ENCODE results near the gene SLC25A38.
"Not testable (repeated sequence)": the region's sequence is repeated elsewhere in the genome, so short reads cannot be mapped to it uniquely, and the experiment has no call there.

Gene SLC25A38, protein sequence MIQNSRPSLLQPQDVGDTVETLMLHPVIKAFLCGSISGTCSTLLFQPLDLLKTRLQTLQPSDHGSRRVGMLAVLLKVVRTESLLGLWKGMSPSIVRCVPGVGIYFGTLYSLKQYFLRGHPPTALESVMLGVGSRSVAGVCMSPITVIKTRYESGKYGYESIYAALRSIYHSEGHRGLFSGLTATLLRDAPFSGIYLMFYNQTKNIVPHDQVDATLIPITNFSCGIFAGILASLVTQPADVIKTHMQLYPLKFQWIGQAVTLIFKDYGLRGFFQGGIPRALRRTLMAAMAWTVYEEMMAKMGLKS

DNA sequence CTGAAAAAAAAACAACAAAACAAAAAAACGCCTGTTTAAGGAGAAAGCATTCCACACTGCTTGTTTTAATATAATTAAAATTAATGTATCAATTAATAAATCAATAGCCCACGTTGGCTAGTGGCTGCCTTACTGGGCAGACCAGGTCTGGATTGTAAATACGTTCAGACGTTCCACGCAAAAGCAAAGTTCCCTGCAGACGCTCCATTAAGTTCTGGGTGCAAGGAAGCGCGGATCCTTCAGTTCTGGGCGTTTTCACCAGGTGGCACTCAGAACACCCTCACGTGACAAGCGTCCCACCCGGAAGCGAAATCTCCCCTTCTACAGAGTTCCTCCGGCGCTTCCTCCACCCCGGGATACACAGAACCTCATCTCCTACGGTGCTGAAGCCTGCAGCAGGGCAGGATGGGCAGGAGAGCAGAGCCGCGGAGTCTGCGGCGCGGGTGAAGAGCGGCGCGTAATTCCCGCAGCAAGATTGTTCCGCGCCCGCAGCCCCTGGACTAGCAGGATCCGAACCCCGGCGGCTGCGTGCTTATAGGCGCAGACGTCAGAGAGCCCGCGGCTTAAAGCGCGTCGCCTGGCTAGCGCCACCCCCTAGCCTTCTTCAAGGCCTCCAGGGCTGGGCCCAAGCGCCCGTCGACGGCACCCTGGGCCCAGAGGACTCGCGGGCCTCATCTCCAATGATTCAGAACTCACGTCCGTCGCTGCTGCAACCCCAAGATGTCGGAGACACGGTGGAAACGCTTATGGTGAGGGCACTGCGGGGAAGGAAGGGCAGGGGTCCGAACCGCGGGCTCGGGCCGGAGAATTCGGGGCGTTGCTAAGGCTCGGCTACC lies at the start of gene SLC25A38:
TSS of gene SLC25A38 (plus strand) at position 326 of the 836 bp plus-strand sequence. CDS start at position 681, 355 bp downstream.
- DNase-seq (ENCODE audit: low spot score), result peak; percentile 85

DNA sequence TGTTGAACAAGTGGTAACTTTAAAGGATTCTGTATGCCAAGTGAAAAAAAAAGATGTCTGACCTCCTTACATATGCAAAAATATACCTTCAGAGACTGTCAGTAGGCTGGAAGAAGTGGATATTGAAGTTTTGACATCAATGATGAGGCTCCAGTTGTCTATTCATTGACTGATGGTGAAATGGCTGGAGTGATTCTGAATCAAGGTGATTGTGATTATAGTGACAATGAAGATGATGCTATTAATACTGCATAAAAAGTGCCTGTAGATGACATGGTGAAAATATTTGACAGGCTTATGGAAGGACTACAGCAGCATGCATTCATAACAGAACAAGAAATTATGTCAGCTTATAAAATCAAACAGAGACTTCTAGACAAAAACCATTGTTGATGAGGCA lies 49.6 kb upstream of the SLC25A38 start:
- DNase-seq (ENCODE audit: low spot score), result no peak

DNA sequence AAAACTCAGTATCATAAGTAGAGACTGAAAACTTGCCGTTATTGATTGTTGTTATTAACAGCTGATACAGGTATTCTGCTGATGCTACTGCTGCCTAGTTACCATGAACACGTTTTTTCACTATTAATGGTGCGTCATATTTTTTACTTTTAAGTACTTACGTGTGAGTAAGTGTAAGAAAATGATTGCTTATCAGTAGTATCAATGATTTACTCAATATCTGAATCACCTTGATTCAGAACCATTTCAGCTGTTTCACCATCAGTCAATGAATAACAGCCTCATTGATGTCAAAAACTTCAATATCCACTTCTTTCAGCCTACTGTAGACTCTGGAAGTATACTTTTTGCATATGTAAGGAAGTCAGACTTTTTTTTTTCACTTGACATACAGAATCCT lies 49.0 kb upstream of the SLC25A38 start:
- DNase-seq (ENCODE audit: low spot score), result no peak

DNA sequence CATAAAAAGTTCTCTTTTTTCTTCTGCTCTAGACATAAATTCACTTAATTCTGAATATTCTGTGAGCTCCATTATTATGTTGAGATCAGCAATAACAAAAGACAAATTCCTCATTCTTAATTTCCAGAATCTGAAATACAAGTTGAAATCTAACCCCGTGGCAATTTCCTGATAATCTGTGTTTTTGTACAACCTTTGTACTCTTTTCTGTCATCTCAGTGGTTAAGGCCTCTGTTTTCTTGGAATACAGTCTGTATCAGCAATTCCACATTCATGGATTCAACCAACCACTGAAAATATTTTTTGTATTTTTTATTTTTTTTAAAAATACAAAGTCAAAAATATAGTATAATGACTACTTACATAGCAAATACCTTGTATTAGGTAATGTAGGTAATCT lies 45.0 kb upstream of the SLC25A38 start:
- DNase-seq (ENCODE audit: low spot score), result no peak

DNA sequence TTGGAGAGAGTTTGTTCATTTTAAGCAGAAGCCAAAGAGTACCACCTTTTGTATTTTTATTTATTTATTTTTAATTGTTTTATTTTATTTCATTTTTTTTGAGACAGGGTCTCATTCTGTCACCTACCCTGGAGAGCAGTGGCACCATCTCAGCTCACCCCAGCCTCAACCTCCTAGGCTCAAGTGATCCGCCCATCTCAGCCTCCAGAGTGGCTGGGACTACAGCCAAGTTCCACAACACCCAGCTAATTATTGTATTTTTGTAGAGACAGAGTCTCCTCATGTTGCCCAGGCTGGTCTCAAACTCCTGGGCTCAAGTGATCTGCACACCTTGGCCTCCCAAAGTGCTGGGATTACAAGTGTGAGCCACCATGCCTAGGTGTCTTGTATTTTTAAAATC lies 44.1 kb upstream of the SLC25A38 start:
- no peak for DNase-seq (ENCODE audit: low spot score)

DNA sequence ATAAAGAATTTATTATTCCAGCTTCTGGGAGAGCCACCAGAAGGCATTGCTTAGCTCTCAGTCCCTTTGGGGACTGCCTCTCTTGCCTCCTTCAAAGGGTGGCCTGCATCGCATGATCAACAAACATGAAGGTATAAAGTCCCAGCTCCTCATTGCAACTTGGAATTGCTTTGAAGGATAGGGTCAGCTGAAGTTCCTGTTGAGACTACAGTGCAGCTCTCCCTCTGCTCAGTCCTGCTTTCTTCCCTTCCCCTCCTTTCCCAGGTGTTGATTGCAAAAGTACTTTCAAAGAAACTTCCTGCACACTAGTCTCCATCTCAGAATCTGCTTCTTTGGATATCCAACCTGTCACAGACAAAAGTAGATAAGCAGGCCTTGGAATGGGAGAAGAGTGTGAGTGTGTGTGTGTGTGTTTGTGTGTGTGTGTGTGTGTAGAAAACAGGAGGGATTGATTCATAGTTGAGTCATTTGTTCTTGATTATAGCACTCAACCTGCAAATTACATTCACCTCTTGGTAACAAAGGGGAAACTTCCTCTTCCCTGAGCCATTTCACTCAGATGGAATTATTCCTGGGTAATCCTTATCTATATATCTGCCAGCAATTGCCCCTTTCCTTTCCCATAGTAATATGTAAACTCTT lies 40.0 kb upstream of the SLC25A38 start:
- no peak for DNase-seq (ENCODE audit: low spot score)

DNA sequence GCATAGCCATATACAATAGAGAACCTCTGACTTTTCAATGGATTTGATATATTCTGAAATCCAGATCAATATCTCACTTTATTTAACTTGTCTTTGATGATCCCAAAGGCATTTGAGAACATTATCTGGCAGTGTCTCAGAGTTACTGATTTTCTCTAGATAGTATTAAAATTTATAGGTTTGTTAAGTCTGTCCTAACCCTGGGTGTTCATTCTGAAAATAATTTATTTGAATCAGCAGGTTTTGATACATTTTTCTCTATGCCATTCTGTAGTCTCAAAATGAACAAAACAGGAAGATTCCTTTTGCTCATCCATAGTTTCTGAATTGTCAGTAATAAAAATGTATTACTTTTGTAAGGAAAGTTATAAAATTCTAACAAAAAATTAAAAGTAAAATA lies 39.4 kb upstream of the SLC25A38 start:
- no peak for DNase-seq (ENCODE audit: low spot score)

DNA sequence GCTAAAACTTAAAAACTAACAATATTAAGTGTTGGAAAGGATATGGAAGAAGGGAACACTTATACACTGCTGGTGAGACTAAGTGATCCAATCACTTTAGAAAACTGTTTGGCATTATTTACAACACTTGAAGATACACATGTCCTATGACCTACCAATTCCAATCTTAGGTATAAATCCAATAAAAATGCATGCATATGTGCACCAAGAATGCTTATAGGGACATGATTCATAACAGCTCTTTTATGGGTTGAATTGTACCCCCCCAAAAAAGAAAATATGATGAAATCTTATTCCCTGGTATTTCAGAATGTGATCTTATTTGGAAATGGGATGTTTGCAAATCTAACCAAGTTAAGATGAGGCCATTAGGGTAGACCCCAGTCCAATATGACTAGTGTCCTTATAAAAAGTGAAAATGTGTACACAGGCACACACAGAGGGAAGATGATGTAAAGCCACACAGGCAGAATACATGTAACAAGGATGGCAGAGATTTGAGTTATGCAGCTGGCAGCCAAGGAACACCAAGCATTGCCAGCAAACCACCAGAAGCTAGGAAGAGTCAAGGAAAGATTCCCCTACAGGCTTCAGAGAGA lies 38.3 kb upstream of the SLC25A38 start:
- no peak for DNase-seq (ENCODE audit: low spot score)

DNA sequence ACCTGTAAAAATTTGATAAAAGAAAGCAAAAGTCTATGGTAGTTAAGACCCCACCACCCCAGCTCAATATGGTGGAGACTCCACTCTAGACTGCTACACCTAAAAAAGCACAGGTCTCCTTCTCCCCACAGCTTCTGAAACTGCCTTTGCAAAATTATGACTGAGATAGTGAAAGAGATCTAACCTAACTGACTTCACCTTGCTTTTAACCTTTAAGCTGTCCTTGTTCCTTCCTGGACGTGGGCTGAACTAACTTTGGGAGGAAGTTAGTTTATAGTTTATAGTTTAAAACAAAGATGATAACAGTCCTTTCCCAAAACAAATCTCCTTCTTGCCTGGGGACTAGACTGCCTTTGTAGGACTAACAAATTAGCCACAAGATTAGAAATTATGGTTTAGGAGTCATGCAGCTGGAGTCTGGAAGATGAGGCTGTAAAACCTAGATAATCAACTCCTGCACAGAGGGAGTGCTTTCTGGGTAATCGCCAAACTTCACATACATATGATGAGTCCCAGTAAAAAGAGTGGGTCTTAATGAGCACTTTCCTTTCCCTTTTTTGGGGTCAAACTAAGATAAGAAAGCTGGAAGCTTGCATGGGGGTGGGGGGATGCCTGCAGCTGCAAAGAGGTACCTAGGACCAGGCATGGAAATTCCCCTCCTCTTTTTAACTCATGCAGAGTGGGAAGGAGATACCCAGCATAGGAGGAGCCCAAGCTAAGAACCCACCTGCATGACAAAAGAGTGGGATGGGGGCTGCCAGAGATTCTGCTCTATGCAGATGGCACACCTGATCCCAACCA lies 36.2 kb upstream of the SLC25A38 start:
- DNase-seq (ENCODE audit: low spot score), result no peak

DNA sequence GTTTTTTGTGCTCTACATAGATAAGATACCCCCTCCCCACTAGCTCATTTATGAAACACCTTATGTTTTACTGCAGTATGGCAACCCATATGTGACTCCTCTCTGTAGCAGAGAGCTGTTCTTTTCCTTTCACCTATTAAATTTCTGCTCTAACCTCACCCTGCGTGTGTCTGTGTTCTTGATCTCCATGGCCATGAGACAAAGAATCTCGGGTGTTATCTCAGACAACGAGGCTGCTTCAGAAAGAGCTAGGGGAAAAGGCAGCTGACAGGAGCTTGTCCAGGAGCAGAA lies 35.6 kb upstream of the SLC25A38 start:
- no peak for DNase-seq (ENCODE audit: low spot score)

DNA sequence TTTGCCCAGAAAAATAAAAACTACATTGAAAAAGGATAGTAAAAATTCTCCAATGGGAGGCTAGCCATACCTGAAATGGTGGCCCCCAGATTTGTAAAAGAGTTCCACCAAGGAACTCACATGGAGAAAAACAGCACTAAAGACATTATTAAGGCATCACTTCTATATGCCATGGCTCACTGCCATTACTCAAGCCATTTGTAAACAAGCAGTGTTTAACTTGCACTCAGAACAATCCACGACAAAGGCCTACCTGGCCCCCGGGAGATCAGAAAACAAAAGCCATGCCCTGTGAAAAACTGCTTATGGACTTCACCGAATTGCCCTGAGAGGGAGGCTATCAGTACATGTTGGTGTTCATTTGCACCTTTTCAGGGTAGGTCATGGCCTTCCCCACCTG lies 34.1 kb upstream of the SLC25A38 start:
- no peak for DNase-seq (ENCODE audit: low spot score)

DNA sequence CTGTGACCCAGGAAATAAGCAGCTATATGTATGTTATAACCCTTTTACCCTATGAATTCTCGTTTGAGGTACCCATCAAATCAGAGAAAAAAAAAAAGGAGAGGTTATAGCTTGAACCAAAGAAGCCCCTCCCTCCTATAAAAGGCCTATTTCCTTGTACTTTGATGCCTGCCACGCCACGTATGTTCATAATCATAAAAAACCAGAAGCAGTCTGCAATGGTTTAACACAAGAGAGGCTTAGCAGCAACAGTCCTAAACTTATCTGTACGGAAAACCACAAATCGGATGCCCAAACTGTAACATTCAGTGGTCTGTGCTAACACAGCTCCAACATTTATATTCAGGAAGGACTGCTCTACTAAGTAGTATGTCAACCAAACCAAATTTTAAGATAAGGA lies 32.5 kb upstream of the SLC25A38 start:
- no peak for DNase-seq (ENCODE audit: low spot score)

DNA sequence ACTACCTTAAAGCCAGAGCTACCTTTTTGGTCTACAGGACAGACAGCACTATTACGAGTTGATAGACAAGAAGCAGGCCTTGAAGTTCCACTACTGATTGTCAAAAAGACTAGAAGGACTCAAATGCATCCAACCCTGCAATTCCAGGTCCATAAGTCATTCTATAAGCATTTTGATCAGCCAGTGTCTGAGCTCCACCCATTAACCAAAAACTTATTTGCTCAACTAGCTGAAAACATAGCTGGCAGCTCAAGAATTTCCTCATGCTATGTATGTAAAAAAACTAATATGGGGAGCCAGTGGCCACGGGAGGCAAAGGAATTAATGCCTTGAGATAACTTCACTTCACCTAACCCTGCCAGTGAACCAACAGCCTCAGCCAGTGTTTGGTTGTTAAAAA lies 32.0 kb upstream of the SLC25A38 start:
- DNase-seq (ENCODE audit: low spot score), result not testable (repeated sequence)

DNA sequence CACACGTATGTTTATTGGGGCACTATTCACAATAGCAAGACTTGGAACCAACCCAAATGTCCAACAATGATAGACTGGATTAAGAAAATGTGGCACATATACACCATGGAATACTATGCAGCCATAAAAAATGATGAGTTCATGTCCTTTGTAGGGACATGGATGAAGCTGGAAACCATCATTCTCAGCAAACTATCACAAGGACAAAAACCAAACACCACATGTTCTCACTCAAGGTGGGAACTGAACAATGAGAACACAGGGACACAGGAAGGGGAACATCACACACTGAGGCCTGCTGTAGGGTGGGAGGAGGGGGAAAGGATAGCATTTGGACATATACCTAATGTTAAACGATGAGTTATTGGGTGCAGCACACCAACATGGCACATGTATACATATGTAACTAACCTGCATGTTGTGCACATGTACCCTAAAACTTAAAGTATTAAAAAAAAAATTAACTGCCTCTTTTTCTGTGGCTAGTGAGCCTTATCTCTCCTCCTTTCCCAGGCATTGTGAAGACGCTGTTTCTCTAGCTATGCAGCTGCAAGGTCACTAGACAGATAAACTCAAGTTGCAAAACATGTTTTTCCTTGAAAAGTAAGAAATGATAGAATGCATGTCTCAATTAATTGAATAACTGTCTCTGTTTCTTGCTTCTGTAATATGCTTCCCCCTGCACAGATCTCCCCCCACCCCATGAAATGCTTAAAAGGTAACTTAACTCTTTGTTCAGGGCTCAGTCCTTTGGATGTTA lies 29.8 kb upstream of the SLC25A38 start:
- DNase-seq (ENCODE audit: low spot score), result not testable (repeated sequence)

DNA sequence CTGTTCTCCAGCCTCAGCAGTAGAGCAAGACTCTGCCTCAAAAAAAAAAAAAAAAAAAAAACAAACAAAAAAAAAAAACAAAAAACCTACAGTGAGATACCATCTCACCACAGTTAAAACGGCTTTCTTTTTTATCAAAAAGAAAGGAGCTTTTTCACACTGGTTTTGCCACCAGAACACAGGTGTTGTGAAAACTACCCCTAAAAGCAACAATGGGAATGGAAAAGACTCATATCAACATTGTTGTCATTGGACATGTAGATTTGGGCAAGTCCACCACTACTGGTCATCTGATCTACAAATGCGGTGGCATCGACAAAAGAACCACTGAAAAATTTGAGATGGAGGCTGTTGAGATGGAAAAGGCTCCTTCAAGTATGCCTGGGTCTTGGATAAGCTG lies 24.8 kb upstream of the SLC25A38 start:
- DNase-seq (ENCODE audit: low spot score), result no peak

DNA sequence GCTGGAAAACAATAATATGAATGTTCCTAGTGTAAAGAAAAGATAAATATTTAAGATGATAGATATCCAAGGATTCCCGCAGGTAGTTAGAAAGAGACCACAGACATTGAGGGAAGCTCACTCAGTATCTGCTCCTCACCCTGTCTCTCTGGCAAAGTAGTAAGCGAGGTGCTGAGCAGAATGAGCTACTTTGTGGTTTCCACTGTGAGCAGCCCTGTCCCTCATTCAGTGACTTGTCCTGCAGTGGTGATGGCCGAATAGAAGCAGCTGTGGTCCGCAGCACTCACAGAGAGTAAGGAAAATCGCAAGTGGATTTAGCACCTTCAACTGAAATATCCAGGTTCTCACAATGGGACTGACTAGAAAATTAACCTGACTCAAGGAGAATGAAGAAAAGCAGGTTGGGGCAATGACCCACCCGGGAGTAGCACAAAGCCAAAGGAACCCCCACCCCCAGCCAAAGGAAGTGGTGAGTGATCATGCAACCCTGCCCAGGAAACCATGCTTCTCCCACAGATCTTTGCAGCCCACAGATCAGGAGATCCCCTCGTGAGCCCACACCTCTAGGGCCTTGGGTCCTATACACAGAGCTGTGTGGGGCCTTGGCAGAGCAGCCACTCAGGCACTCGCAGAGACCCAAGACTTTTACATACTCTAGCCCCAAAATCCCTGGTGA lies 21.8 kb upstream of the SLC25A38 start:
- DNase-seq (ENCODE audit: low spot score), result no peak

DNA sequence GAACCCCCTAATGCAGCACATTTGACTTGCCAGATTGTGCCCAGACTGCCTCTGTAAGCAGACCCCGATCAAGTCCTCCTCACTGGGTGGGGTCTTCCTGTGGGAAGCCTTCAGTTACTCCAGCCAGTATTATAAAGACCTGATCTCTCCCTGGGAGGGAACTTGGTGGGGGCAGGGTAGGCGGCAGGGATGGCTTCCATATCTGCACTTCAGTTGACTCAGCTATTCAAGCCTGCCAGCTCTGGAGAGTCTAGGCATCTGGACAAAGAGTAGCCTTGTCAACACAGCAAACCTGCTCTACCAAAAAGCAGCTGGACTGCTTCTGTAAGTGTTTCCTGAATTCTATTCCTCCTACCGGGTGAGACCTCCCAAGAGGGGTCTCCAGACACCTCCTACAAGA lies 21.0 kb upstream of the SLC25A38 start:
- no peak for DNase-seq (ENCODE audit: low spot score)

DNA sequence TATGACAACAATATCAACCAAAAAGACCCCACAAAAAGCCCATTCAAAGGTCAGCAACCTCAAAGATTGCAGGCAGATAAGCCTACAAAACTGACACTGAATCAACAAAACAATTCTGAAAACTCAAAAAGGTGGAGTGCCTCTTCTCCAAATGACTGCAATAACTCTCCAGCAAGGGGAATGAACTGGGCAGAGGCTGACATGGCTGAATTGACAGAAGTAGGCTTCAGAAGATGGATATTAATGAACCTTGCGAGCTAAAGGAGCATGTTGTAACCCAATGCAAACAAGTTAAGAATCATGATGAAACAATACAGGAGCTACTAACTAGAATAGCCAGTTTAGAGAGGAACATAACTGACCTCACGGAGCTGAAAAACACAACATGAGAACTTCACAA lies 20.4 kb upstream of the SLC25A38 start:
- DNase-seq (ENCODE audit: low spot score), result no peak

DNA sequence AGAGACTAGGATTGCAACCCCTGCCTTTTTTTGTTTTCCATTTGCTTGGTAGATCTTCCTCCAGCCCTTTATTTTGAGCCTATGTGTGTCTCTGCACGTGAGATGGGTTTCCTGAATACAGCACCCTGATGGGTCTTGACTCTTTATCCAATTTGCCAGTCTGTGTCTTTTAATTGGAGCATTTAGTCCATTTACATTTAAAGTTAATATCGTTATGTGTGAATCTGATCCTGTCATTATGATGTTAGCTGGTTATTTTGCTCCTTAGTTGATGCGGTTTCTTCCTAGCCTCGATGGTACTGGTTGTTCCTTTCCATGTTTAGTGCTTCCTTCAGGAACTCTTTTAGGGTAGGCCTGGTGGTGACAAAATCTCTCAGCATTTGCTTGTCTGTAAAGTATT lies 12.7 kb upstream of the SLC25A38 start:
- DNase-seq (ENCODE audit: low spot score), result not testable (repeated sequence)

DNA sequence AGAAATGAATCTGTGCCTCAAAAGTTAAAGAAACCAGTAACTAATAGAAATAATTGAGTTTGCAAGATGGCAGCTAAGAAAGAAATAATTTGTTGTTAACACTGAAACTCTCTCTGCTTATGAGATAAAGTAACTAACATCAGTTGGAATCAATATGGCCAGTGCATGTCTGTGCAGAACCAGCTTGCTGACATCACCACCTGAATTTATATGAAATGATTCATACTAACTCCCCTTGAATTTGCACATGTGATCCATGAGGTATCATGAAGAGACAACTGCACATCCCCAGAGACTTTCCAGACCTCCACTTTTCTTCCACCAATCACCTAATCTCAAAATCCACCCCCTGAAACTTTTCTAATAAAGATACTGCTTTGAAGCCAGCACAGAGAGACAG lies 10.3 kb upstream of the SLC25A38 start:
- DNase-seq (ENCODE audit: low spot score), result no peak
